Measurements from ENCODE around the gene FASTK. TPM values are rescaled to one million over a fixed set of nuclear protein-coding genes. Genes with fewer than 3 reads are reported as not detected.
"Not testable (repeated sequence)": the region's sequence is repeated elsewhere in the genome, so short reads cannot be mapped to it uniquely, and the experiment has no call there.

FASTK gene
- total RNA-seq, 1 experiment from 2014 or later, result 95.0 TPM

- CTCF ChIA-PET, result no interaction called here
- intact Hi-C loops (cut with micrococcal nuclease; ENCODE audit: unreplicated experiment), result no loop called here
- ATAC-seq (no peak), DNase-seq (ENCODE audit: low read depth, low spot score) (no peak)
- POLR2A ChIA-PET, result no interaction called here
- Histone ChIP-seq H3K27me3 (ENCODE audit: control insufficient read depth, insufficient read depth, low read length) (no peaks in the 10 kb centered on the region), H3K4me1 (ENCODE audit: control insufficient read depth, insufficient read depth, low read length) (no peaks in the 10 kb centered on the region), H3K4me3 (ENCODE audit: low read depth in 2 of 2, low read length in 2 of 2) (no peak overlapping the region), H3K36me3 (ENCODE audit: control insufficient read depth, insufficient read depth, low read length) (no peaks in the 10 kb centered on the region), H3K27ac (ENCODE audit: low read length) (no peak overlapping the region), H3K9me3 (ENCODE audit: control insufficient read depth, insufficient read depth, low read depth, low read length) (no peaks in the 10 kb centered on the region)
- in situ Hi-C loops (cut with HindIII; ENCODE audit: low pct_unique_long_range_greater_than_20kb, low sequenced_read_pairs), result no loop called here
- BruUV-seq (replicated peaks), result no TSS peak
- TF ChIP-seq TCF7L2 (IDR thresholded peaks at IDR 0.05; ENCODE audit: low read depth, low read length) (no peak), SIN3A (IDR thresholded peaks at IDR 0.05; ENCODE audit: borderline replicate concordance, insufficient read depth, low read depth, low read length) (no peak), POLR2AphosphoS5 (IDR thresholded peaks at IDR 0.05; ENCODE audit: low read depth, low read length) (no peak)
- TF ChIP-seq, protein P1, sequence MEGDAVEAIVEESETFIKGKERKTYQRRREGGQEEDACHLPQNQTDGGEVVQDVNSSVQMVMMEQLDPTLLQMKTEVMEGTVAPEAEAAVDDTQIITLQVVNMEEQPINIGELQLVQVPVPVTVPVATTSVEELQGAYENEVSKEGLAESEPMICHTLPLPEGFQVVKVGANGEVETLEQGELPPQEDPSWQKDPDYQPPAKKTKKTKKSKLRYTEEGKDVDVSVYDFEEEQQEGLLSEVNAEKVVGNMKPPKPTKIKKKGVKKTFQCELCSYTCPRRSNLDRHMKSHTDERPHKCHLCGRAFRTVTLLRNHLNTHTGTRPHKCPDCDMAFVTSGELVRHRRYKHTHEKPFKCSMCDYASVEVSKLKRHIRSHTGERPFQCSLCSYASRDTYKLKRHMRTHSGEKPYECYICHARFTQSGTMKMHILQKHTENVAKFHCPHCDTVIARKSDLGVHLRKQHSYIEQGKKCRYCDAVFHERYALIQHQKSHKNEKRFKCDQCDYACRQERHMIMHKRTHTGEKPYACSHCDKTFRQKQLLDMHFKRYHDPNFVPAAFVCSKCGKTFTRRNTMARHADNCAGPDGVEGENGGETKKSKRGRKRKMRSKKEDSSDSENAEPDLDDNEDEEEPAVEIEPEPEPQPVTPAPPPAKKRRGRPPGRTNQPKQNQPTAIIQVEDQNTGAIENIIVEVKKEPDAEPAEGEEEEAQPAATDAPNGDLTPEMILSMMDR (IDR thresholded peaks at IDR 0.05), result no peak
- TF ChIP-seq, protein P2, sequence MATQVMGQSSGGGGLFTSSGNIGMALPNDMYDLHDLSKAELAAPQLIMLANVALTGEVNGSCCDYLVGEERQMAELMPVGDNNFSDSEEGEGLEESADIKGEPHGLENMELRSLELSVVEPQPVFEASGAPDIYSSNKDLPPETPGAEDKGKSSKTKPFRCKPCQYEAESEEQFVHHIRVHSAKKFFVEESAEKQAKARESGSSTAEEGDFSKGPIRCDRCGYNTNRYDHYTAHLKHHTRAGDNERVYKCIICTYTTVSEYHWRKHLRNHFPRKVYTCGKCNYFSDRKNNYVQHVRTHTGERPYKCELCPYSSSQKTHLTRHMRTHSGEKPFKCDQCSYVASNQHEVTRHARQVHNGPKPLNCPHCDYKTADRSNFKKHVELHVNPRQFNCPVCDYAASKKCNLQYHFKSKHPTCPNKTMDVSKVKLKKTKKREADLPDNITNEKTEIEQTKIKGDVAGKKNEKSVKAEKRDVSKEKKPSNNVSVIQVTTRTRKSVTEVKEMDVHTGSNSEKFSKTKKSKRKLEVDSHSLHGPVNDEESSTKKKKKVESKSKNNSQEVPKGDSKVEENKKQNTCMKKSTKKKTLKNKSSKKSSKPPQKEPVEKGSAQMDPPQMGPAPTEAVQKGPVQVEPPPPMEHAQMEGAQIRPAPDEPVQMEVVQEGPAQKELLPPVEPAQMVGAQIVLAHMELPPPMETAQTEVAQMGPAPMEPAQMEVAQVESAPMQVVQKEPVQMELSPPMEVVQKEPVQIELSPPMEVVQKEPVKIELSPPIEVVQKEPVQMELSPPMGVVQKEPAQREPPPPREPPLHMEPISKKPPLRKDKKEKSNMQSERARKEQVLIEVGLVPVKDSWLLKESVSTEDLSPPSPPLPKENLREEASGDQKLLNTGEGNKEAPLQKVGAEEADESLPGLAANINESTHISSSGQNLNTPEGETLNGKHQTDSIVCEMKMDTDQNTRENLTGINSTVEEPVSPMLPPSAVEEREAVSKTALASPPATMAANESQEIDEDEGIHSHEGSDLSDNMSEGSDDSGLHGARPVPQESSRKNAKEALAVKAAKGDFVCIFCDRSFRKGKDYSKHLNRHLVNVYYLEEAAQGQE (IDR thresholded peaks at IDR 0.05; ENCODE audit: insufficient read depth in 1 of 2, low read depth in 2 of 2, low read length in 1 of 2), result no peak
These were observed 35.3 kb downstream of the FASTK start for GRCh38 chr7:151045262-151045661.

DNA sequence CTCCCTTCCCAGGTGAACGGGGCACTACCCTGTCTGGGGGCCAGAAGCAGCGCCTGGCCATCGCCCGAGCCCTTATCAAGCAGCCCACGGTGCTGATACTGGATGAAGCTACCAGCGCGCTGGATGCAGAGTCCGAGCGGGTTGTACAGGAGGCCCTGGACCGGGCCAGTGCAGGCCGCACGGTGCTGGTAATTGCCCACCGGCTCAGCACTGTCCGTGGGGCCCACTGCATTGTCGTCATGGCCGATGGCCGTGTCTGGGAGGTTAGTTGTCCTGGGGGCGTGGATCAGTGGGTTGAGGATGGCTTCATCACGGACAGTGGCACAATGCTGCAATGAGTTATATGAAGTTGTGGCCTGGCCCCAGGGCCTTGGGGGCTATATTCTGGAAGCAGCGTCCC lies 36.6 kb downstream of the FASTK start:
- intact Hi-C loops (cut with micrococcal nuclease; ENCODE audit: unreplicated experiment) (no loop called here), in situ Hi-C loops (cut with HindIII; ENCODE audit: low pct_unique_long_range_greater_than_20kb, low sequenced_read_pairs) (no loop called here)
- POLR2A ChIA-PET, result no interaction called here
- DNase-seq (ENCODE audit: low read depth, low spot score) (no peak), ATAC-seq (no peak)
- no peaks in the 10 kb centered on the region for H3K9me3 ChIP-seq (ENCODE audit: control insufficient read depth, insufficient read depth, low read depth, low read length)
- TF ChIP-seq, protein P1 (IDR thresholded peaks at IDR 0.05), result no peak
- TF ChIP-seq POLR2AphosphoS5 (IDR thresholded peaks at IDR 0.05; ENCODE audit: low read depth, low read length) (no peak), TCF7L2 (IDR thresholded peaks at IDR 0.05; ENCODE audit: low read depth, low read length) (no peak), SIN3A (IDR thresholded peaks at IDR 0.05; ENCODE audit: borderline replicate concordance, insufficient read depth, low read depth, low read length) (no peak)
- TF ChIP-seq, protein P2 (IDR thresholded peaks at IDR 0.05; ENCODE audit: insufficient read depth in 1 of 2, low read depth in 2 of 2, low read length in 1 of 2), result no peak
- H3K4me3 ChIP-seq (ENCODE audit: low read depth in 2 of 2, low read length in 2 of 2), result no peak overlapping the region
- H3K36me3 ChIP-seq (ENCODE audit: control insufficient read depth, insufficient read depth, low read length), result no peaks in the 10 kb centered on the region
- peaks cover 9% of the 10 kb centered on the region for H3K4me1 ChIP-seq (ENCODE audit: control insufficient read depth, insufficient read depth, low read length)
- no TSS peak for BruUV-seq (replicated peaks)
- CTCF ChIA-PET, result interaction anchor here (0.7 kb wide), 1 partner anchor 64 kb away, joined by 3 read pairs; no protein-coding TSS in a partner anchor
- no peak overlapping the region for H3K27ac ChIP-seq (ENCODE audit: low read length)
- H3K27me3 ChIP-seq (ENCODE audit: control insufficient read depth, insufficient read depth, low read length), result no peaks in the 10 kb centered on the region

DNA sequence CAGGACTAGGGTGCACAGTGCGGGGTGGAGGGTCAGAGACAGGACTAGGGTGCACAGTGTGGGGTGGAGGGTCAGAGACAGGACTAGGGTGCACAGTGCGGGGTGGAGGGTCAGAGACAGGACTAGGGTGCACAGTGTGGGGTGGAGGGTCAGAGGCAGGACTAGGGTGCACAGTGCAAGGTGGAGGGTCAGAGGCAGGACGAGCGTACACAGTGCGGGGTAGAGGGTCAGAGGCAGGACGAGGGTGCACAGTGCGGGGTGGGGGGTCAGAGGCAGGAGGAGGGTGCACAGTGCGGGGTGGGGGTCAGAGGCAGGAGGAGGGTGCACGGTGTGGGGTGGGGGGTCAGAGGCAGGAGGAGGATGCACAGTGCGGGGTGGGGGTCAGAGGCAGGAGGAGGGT lies 37.2 kb downstream of the FASTK start:
- in situ Hi-C loops (cut with HindIII; ENCODE audit: low pct_unique_long_range_greater_than_20kb, low sequenced_read_pairs); CTCF ChIA-PET; ATAC-seq; DNase-seq (ENCODE audit: low read depth, low spot score); POLR2A ChIA-PET; H3K27me3 ChIP-seq (ENCODE audit: control insufficient read depth, insufficient read depth, low read length); H3K36me3 ChIP-seq (ENCODE audit: control insufficient read depth, insufficient read depth, low read length); H3K4me3 ChIP-seq (ENCODE audit: low read depth in 2 of 2, low read length in 2 of 2); H3K27ac ChIP-seq (ENCODE audit: low read length); intact Hi-C loops (cut with micrococcal nuclease; ENCODE audit: unreplicated experiment); H3K9me3 ChIP-seq (ENCODE audit: control insufficient read depth, insufficient read depth, low read depth, low read length); BruUV-seq (replicated peaks): not testable (repeated sequence)
- H3K4me1 ChIP-seq (ENCODE audit: control insufficient read depth, insufficient read depth, low read length), result peaks cover 14% of the 10 kb centered on the region
